NCI-H2227 (cell line): ENCODE measurements around the gene SP140L.
A peak's percentile ranks its signal among the peaks of the same experiment; 100 is the strongest.
"Not testable (repeated sequence)": the region's sequence is repeated elsewhere in the genome, so short reads cannot be mapped to it uniquely, and the experiment has no call there.

Experiments
- DNase-seq: peaks from one replicate; lab custom pipeline; 2025; ENCODE audit not compliant: unreplicated experiment; lab: John Stamatoyannopoulos, UW

Gene SP140L

DNA sequence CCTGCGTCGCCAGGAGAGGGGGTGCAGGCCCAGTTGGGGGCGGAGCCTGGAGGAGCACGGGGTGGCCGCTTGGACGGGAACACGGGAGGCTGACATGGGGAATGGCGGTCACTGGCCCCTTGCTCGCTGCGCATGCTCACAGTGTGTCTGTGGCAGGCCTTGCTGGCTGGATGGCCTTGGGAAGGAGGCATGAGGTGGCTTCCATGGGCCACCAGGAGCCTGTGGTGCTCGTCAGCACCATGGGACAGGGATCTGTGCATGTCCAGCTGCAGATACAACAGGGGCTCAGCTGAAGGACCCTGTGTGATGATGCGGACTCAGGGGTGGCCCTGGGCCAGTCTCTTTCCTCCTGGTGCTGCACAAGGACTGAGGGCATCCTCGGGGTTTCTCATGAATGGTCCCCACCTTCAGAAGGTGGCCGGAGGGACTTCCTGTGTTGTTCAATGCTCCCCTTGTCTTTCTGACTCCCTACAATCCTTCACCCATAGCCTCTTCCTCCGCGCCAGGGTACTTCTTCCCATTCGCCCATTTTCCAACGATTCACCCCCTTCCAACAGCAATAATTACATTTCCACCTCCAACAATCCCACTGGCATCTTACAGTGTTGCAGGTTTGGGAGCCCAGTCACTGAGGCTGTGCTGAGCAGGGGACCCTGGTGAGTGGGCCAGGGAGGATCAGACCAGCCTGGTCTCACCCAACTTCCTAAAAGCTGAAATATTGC, 3.4 kb upstream of the SP140L start:
- DNase-seq, result no peak

DNA sequence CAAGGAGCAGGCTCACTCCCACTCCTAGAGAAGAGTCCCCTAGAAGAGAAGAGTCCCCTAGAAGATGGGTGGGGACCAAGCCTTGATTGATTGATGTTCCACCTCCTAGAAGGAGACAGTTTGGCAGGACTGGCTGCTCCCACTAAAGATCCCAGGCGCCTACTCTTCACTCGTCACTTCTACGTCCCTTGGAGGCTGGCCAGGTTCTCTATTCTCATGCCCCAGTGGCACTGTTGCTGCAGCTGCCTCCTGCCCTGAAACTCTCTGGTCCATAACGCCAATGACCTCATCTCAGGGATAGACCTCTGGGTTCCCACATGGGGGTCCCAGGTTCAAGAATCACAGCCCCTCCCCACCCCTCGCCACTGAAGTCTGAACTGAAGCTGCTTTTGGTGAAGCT, 2.5 kb upstream of the SP140L start:
- DNase-seq, result no peak

GRCh38 chr2:230325316-230326243, 1.4 kb upstream of the SP140L start:
- DNase-seq, result no peak

GRCh38 chr2:230327418-230328154, 593 bp downstream of the SP140L start:
- DNase-seq, result peak; percentile 25

DNA sequence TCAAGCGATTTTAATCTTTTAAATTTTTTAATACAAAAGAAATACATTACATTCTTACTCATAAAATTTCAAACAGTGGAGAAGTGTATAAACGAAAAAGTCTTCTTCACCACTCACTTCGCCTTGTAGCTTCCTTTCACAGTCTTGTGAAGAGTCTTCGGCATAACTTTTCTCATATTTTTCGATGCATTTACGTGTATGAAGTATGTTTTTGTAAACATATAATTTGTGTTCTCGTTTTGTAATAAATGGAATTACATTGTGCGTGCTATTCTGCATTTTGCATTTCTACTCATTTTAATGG, 1.1 kb downstream of the SP140L start:
- no peak for DNase-seq

GRCh38 chr2:230329946-230330605, 3.1 kb downstream of the SP140L start:
- DNase-seq, result no peak

GRCh38 chr2:230330725-230331124, 3.7 kb downstream of the SP140L start:
- DNase-seq, result no peak

- no peak for DNase-seq
Observed at GRCh38 chr2:230335461-230335863, 8.5 kb downstream of the SP140L start.

DNA sequence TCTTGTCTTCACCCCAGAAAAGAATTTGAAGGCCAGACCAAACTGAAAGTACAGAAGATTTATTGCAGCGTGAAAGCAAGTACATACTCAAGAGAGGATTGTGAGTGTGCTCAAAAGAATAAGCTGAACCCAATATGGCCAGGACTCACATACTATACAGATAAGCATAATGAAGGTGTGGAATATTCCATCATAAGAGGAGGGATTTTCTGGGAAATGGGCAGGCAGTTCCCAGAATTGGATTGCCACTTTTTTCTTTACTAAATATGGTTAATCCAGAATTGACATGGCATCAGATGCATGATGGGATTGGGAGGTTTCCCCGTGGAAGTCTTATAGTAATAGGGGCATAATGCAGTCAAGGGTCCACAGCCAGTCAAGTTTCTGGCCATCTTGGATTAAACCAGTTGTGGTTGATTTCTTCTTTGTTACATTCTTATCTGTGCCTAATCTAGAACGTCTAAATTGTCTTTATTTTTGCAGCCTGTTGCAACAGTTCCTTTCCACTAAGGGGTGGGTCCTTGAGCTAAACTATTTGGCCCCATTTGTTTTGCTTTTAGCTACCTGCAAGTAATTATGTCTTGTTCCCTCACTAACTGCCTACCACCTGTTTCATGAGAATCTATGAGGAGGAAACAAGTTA, 9.0 kb downstream of the SP140L start:
- no peak for DNase-seq

DNA sequence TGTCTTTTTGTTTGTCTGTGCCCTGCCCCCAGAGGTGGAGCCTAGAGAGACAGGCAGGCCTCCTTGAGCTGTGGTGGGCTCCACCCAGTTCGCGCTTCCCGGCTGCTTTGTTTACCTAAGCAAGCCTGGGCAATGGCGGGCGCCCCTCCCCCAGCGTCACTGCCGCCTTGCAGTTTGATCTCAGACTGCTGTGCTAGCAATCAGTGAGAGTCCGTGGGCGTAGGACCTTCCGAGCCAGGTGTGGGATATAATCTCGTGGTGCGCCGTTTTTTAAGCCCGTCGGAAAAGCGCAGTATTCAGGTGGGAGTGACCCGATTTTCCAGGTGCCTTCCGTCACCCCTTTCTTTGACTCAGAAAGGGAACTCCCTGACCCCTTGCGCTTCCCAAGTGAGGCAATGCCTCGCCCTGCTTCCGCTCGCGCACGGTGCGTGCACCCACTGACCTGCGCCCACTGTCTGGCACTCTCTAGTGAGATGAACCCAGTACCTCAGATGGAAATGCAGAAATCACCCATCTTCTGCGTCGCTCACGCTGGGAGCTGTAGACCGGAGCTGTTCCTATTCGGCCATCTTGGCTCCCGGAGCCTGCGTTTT, 15.0 kb downstream of the SP140L start:
- DNase-seq, result not testable (repeated sequence)

DNA sequence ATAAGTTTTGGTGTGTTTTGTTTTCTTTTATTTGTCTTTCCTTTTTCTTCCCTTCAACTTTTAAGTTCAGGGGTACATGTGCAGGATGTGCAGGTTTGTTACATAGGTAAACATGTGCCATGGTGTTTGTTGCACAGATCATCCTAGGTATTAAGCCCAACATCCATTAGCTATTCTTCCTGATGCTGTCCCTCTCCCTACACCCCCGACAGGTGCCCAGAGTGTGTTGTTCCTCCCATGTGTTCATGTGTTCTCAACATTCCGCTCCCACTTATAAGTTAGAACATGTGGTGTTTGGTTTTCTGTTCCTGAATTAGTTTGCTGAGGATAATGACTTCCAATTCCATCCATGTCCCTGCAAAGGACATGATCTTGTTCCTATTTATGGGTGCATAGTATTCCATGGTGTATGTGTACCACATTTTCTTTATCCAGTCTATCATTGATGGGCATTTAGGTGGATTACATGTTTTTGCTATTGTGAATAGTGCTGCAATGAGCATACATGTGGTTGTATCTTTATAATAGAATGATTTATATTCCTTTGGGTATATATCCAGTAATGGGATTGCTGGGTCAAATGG, 16.1 kb downstream of the SP140L start:
- not testable (repeated sequence) for DNase-seq

DNA sequence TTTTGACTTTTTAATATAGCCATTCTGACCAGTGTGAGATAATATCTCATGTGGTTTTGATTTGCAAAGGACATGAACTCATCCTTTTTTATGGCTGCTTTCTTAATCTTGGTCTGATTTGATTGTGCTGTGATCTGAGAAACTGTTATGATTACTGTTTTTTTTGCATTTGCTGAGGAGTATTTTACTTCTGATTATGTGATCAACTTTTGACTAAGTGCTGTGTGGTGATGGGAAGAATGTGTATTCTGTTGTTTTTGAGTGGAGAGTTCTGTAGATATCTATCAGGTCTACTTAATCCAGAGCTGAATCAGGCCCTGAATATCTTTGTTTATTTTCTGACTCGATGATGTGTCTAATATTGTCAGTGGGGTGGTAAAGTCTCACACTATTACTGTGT, 16.8 kb downstream of the SP140L start:
- no peak for DNase-seq

- no peak for DNase-seq
Observed at GRCh38 chr2:230346465-230346864, 19.5 kb downstream of the SP140L start.

GRCh38 chr2:230346921-230347533, 20.0 kb downstream of the SP140L start:
- no peak for DNase-seq

DNA sequence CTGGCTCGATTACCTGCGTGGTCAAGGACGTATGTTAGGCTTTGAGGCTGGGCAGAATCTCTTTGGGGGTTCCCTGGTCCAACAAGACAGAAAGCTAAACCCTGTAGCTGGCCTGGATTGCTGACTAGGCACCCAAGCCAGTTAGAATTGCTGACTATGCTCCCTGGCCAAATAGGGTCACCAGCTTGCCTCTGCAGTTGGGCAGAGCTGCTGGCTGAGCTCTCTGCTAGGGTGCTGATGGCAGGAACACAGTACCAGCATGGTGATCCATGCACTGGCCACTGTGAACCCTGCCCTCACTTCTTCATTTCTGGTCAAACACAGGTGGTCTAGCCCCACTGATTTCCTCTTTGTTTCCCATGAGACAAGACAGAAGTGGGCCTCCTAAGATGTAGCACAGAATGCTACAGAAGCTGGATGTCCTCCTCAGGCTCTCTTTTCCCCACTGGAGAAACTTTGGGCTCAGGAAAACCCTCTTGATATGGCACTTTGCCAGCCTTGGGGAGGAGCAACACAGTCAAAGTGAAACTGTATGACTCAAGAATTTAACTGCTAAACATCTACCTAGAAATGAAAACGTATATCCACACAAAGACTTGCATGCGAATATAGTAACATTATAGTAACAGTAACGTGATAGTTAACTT, 20.8 kb downstream of the SP140L start:
- no peak for DNase-seq

GRCh38 chr2:230348787-230349186, 21.8 kb downstream of the SP140L start:
- no peak for DNase-seq

DNA sequence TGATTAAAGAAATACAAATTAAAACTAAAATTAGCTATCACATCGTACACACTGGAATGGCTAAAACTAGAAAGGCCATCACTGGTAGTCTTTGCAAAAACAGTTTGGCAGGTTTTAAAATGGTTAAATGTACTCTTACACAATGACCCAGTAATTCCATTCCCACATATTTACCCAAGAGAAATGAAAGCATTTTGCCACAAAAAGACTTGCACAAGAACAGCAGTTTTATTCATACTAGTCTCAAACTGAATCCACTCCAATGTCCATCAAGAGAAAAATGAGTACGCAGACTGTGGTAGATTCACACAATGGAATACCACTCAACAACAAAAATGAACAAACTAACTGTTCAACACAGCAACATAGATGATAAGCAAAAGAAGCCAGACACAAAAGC, 29.1 kb downstream of the SP140L start:
- DNase-seq, result no peak

DNA sequence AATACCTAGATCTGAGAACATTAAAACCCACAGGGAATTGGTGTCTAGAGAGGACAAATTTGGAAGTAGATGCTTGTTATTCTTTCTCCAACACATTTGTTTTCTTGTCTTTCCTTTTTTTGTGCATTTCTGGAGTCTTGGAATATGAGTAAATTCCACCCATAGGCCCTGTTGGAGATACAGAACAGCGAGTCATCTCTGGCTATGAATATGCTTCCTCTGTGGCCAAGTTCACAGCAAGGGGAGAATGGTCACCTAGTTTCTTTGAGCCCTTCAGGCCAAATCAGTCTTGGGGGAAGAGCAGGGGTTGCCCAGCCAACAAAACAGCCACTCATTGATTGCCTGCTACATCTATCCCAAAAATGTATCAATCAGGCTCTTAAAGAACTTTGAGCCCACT, 31.3 kb downstream of the SP140L start:
- no peak for DNase-seq

DNA sequence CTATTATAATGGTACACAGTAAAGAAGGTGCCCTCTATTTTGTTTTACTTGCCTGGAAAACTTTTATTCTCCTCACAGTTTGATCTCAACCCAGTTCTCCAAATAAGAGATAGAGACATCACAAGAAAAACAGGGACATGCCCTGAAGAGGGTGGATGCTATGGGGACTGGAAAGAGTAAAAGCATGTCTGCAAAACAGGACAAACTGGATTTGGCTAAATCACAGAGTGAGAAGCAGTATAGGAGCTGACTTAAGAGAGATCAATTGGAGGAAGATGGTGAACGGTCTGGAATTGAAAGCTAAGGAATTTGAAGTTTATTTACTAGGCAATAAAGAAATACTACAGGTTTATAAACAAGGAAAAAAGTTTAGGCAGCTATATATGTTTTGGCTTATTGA, 33.0 kb downstream of the SP140L start:
- DNase-seq, result no peak
